Measurements from ENCODE around the gene JAKMIP3.

JAKMIP3 gene

GRCh38 chr10:132041340-132041739 is 24.4 kb upstream of the JAKMIP3 start:
- Histone ChIP-seq H3K9me3 (ENCODE audit: severe bottlenecking) (no peaks in the 10 kb centered on the region), H3K4me3 (ENCODE audit: severe bottlenecking) (no peak overlapping the region), H3K27ac (ENCODE audit: poor library complexity, severe bottlenecking) (no peak overlapping the region), H3K27me3 (ENCODE audit: insufficient read depth, poor library complexity, severe bottlenecking) (peaks cover 18% of the 10 kb centered on the region), H3K4me1 (ENCODE audit: insufficient read depth, poor library complexity, severe bottlenecking) (no peaks in the 10 kb centered on the region), H3K36me3 (ENCODE audit: low read depth) (no peaks in the 10 kb centered on the region)
- ATAC-seq (ENCODE audit: low read depth) (no peak), DNase-seq (ENCODE audit: low spot score) (no peak)
- TF ChIP-seq CTCF (IDR thresholded peaks at IDR 0.05; ENCODE audit: poor library complexity, severe bottlenecking) = no peak

GRCh38 chr10:132043861-132044695 is 21.7 kb upstream of the JAKMIP3 start:
- no peak for ATAC-seq (ENCODE audit: low read depth)
- no peak for DNase-seq (ENCODE audit: low spot score)
- no peaks in the 10 kb centered on the region for H3K27me3 ChIP-seq (ENCODE audit: insufficient read depth, poor library complexity, severe bottlenecking)
- no peaks in the 10 kb centered on the region for H3K36me3 ChIP-seq (ENCODE audit: low read depth)
- H3K27ac ChIP-seq (ENCODE audit: poor library complexity, severe bottlenecking) = no peak overlapping the region
- no peak for TF ChIP-seq CTCF (IDR thresholded peaks at IDR 0.05; ENCODE audit: poor library complexity, severe bottlenecking)
- no peak overlapping the region for H3K4me3 ChIP-seq (ENCODE audit: severe bottlenecking)
- H3K4me1 ChIP-seq (ENCODE audit: insufficient read depth, poor library complexity, severe bottlenecking) = no peaks in the 10 kb centered on the region
- no peaks in the 10 kb centered on the region for H3K9me3 ChIP-seq (ENCODE audit: severe bottlenecking)

- ATAC-seq (ENCODE audit: low read depth) = no peak
- TF ChIP-seq CTCF (IDR thresholded peaks at IDR 0.05; ENCODE audit: poor library complexity, severe bottlenecking) = no peak
Measured at GRCh38 chr10:132044803-132045202, 20.9 kb upstream of the JAKMIP3 start.

GRCh38 chr10:132045324-132045723 is 20.4 kb upstream of the JAKMIP3 start:
- Histone ChIP-seq H3K27ac (ENCODE audit: poor library complexity, severe bottlenecking) (no peak overlapping the region), H3K4me1 (ENCODE audit: insufficient read depth, poor library complexity, severe bottlenecking) (no peaks in the 10 kb centered on the region), H3K27me3 (ENCODE audit: insufficient read depth, poor library complexity, severe bottlenecking) (no peaks in the 10 kb centered on the region), H3K36me3 (ENCODE audit: low read depth) (no peaks in the 10 kb centered on the region), H3K4me3 (ENCODE audit: severe bottlenecking) (no peak overlapping the region), H3K9me3 (ENCODE audit: severe bottlenecking) (no peaks in the 10 kb centered on the region)
- DNase-seq (ENCODE audit: low spot score) (no peak), ATAC-seq (ENCODE audit: low read depth) (no peak)
- no peak for TF ChIP-seq CTCF (IDR thresholded peaks at IDR 0.05; ENCODE audit: poor library complexity, severe bottlenecking)

More at GRCh38 chr10:132044803-132045202, 20.9 kb upstream of the JAKMIP3 start:
- no peaks in the 10 kb centered on the region for H3K27me3 ChIP-seq (ENCODE audit: insufficient read depth, poor library complexity, severe bottlenecking)
- no peak for DNase-seq (ENCODE audit: low spot score)
- no peak overlapping the region for H3K4me3 ChIP-seq (ENCODE audit: severe bottlenecking)
- H3K36me3 ChIP-seq (ENCODE audit: low read depth) = no peaks in the 10 kb centered on the region
- H3K4me1 ChIP-seq (ENCODE audit: insufficient read depth, poor library complexity, severe bottlenecking) = no peaks in the 10 kb centered on the region
- H3K27ac ChIP-seq (ENCODE audit: poor library complexity, severe bottlenecking) = no peak overlapping the region
- H3K9me3 ChIP-seq (ENCODE audit: severe bottlenecking) = no peaks in the 10 kb centered on the region

Data from RWPE2 (cell line).